ENCODE results near the gene SPTBN1.

The SPTBN1 gene

DNA sequence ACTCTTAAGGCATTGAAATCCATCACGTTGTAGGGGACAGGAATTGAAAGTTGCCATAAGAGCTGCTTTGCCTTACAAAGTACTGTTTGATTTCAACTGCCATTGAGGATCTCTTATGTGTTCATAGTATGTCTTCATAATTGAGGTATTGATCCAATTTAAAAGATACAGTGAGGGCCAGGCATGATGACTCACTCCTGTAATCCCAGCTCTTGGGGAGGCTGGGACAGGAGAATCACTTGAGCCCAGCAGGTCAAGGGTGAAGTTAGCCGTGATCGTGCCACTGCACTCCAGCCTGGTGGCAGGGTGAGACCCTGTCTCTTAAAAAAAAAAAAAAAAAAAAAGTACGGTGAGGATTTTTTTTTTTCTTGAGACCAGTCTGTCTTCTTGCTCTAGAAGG, 175.6 kb downstream of the SPTBN1 start:
- ATAC-seq: no peak
- TF ChIP-seq, protein P1, sequence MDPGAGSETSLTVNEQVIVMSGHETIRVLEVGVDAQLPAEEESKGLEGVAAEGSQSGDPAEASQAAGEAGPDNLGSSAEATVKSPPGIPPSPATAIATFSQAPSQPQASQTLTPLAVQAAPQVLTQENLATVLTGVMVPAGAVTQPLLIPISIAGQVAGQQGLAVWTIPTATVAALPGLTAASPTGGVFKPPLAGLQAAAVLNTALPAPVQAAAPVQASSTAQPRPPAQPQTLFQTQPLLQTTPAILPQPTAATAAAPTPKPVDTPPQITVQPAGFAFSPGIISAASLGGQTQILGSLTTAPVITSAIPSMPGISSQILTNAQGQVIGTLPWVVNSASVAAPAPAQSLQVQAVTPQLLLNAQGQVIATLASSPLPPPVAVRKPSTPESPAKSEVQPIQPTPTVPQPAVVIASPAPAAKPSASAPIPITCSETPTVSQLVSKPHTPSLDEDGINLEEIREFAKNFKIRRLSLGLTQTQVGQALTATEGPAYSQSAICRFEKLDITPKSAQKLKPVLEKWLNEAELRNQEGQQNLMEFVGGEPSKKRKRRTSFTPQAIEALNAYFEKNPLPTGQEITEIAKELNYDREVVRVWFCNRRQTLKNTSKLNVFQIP (CRISPR knock-in tag; IDR thresholded peaks at IDR 0.05; ENCODE audit: borderline replicate concordance, low read depth): no peak
- TF ChIP-seq ESRRG (CRISPR knock-in tag; IDR thresholded peaks at IDR 0.05) (no peak), OSR1 (CRISPR knock-in tag; IDR thresholded peaks at IDR 0.05) (no peak), ZFP3 (CRISPR knock-in tag; IDR thresholded peaks at IDR 0.05) (no peak), ZNF70 (CRISPR knock-in tag; IDR thresholded peaks at IDR 0.05) (no peak), TCF4 (CRISPR knock-in tag; IDR thresholded peaks at IDR 0.05; ENCODE audit: borderline replicate concordance) (no peak), RARB (CRISPR knock-in tag; IDR thresholded peaks at IDR 0.05) (no peak), ZNF8 (CRISPR knock-in tag; IDR thresholded peaks at IDR 0.05) (no peak), ARNTL (CRISPR knock-in tag; IDR thresholded peaks at IDR 0.05; ENCODE audit: borderline replicate concordance, low read depth) (no peak), GLIS3 (CRISPR knock-in tag; IDR thresholded peaks at IDR 0.05) (no peak), ZC3H10 (CRISPR knock-in tag; IDR thresholded peaks at IDR 0.05) (no peak), ZFP30 (CRISPR knock-in tag; IDR thresholded peaks at IDR 0.05) (no peak), TOX (CRISPR knock-in tag; IDR thresholded peaks at IDR 0.05; ENCODE audit: borderline replicate concordance) (no peak), BACH2 (CRISPR knock-in tag; IDR thresholded peaks at IDR 0.05; ENCODE audit: borderline replicate concordance) (no peak)
- TF ChIP-seq, protein P2, sequence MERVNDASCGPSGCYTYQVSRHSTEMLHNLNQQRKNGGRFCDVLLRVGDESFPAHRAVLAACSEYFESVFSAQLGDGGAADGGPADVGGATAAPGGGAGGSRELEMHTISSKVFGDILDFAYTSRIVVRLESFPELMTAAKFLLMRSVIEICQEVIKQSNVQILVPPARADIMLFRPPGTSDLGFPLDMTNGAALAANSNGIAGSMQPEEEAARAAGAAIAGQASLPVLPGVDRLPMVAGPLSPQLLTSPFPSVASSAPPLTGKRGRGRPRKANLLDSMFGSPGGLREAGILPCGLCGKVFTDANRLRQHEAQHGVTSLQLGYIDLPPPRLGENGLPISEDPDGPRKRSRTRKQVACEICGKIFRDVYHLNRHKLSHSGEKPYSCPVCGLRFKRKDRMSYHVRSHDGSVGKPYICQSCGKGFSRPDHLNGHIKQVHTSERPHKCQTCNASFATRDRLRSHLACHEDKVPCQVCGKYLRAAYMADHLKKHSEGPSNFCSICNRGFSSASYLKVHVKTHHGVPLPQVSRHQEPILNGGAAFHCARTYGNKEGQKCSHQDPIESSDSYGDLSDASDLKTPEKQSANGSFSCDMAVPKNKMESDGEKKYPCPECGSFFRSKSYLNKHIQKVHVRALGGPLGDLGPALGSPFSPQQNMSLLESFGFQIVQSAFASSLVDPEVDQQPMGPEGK (CRISPR knock-in tag; IDR thresholded peaks at IDR 0.05; ENCODE audit: borderline replicate concordance): no peak; the same call in 1 of the 2 replicates
- TF ChIP-seq, protein P3, sequence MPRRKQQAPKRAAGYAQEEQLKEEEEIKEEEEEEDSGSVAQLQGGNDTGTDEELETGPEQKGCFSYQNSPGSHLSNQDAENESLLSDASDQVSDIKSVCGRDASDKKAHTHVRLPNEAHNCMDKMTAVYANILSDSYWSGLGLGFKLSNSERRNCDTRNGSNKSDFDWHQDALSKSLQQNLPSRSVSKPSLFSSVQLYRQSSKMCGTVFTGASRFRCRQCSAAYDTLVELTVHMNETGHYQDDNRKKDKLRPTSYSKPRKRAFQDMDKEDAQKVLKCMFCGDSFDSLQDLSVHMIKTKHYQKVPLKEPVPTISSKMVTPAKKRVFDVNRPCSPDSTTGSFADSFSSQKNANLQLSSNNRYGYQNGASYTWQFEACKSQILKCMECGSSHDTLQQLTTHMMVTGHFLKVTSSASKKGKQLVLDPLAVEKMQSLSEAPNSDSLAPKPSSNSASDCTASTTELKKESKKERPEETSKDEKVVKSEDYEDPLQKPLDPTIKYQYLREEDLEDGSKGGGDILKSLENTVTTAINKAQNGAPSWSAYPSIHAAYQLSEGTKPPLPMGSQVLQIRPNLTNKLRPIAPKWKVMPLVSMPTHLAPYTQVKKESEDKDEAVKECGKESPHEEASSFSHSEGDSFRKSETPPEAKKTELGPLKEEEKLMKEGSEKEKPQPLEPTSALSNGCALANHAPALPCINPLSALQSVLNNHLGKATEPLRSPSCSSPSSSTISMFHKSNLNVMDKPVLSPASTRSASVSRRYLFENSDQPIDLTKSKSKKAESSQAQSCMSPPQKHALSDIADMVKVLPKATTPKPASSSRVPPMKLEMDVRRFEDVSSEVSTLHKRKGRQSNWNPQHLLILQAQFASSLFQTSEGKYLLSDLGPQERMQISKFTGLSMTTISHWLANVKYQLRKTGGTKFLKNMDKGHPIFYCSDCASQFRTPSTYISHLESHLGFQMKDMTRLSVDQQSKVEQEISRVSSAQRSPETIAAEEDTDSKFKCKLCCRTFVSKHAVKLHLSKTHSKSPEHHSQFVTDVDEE (CRISPR knock-in tag; IDR thresholded peaks at IDR 0.05): no peak

- peak; percentile 42 for ATAC-seq
- no peak for TF ChIP-seq SNAI2 (CRISPR knock-in tag; IDR thresholded peaks at IDR 0.05)
- TF ChIP-seq ZFP3 (CRISPR knock-in tag; IDR thresholded peaks at IDR 0.05): peak; percentile 50; the same call in 1 of the 2 replicates
Observed at GRCh38 chr2:54632733-54633692, 176.9 kb downstream of the SPTBN1 start.

DNA sequence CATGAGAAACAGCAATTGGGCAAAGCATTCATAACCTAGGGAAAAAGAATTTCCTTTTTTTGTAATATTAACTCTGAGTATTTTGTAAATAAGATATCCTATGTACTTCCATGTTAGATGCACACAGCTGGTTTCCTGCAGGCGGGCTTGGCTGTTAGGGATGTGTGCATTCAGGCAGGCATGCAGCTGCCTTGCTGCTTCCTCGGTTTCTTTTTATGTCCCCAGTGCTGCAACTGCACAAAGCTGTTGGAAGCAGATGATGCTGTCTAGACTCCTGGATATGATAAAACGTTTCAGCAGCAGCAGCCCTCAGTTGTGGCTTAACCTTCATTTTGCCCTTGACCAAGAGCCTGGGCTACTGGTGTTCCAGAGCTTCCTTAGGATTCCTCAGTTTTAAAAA, 177.9 kb downstream of the SPTBN1 start:
- ATAC-seq: no peak
- TF ChIP-seq TCF4 (CRISPR knock-in tag; IDR thresholded peaks at IDR 0.05; ENCODE audit: borderline replicate concordance): no peak
- TF ChIP-seq, protein P1 (CRISPR knock-in tag; IDR thresholded peaks at IDR 0.05; ENCODE audit: borderline replicate concordance, low read depth): no peak
- TF ChIP-seq PPARA (CRISPR knock-in tag; IDR thresholded peaks at IDR 0.05; ENCODE audit: borderline replicate concordance): no peak
- TF ChIP-seq BACH2 (CRISPR knock-in tag; IDR thresholded peaks at IDR 0.05; ENCODE audit: borderline replicate concordance): no peak
- TF ChIP-seq ZNF8 (CRISPR knock-in tag; IDR thresholded peaks at IDR 0.05): no peak
- TF ChIP-seq ZNF565 (CRISPR knock-in tag; conservative IDR thresholded peaks at IDR 0.05; ENCODE audit: low read depth): no peak
- no peak for TF ChIP-seq OSR1 (CRISPR knock-in tag; IDR thresholded peaks at IDR 0.05)
- TF ChIP-seq RARB (CRISPR knock-in tag; IDR thresholded peaks at IDR 0.05): no peak
- no peak for TF ChIP-seq CSDC2 (CRISPR knock-in tag; IDR thresholded peaks at IDR 0.05)
- no peak for TF ChIP-seq GLIS3 (CRISPR knock-in tag; IDR thresholded peaks at IDR 0.05)
- no peak for TF ChIP-seq ESRRG (CRISPR knock-in tag; IDR thresholded peaks at IDR 0.05)
- TF ChIP-seq CREB5 (CRISPR knock-in tag; IDR thresholded peaks at IDR 0.05; ENCODE audit: low read depth): no peak
- no peak for TF ChIP-seq ZNF70 (CRISPR knock-in tag; IDR thresholded peaks at IDR 0.05)
- no peak for TF ChIP-seq ISL1 (CRISPR knock-in tag; IDR thresholded peaks at IDR 0.05)
- TF ChIP-seq TOX (CRISPR knock-in tag; IDR thresholded peaks at IDR 0.05; ENCODE audit: borderline replicate concordance): no peak
- TF ChIP-seq SNAI2 (CRISPR knock-in tag; IDR thresholded peaks at IDR 0.05): no peak
- no peak for TF ChIP-seq ZFP3 (CRISPR knock-in tag; IDR thresholded peaks at IDR 0.05)
- TF ChIP-seq ZFP30 (CRISPR knock-in tag; IDR thresholded peaks at IDR 0.05): no peak
